Panc1 (cell line): Measurements from ENCODE around the gene MC1R. TPM values are rescaled to one million over a fixed set of nuclear protein-coding genes. Genes with fewer than 3 reads are reported as not detected.

ENCODE experiments used
- ATAC-seq: fragments of 200-7000 bp; cut with Tn5 transposase; 2 replicates; pipeline ENCODE4 v1.9.1; 2020; ENCODE audit warnings: mild to moderate bottlenecking, moderate library complexity
- Bru-seq: library from RNA; stranded (reverse); fragments of 400-500 nt; gene quantifications from one replicate; lab custom pipeline; 2021; lab: Mats Ljungman, UMichigan
- BruChase-seq, 2 experiments: library from RNA; stranded (reverse); fragments of 400-500 nt; gene quantifications; one replicate each; lab custom pipeline; 2021; lab: Mats Ljungman, UMichigan
- BruUV-seq: library from RNA; stranded (reverse); fragments of 400-500 nt; replicated peaks from 2 replicates; lab custom pipeline; 2021; lab: Mats Ljungman, UMichigan
- CTCF ChIA-PET: fragments of 300-600 bp; sonication (Branson Sonifier 250); formaldehyde crosslinking; loops from one replicate; lab custom pipeline; 2022; ENCODE audit warnings: antibody characterized with exemption; lab: Charles Lee
- POLR2A ChIA-PET: fragments of 300-600 bp; sonication (Branson Sonifier 250); formaldehyde crosslinking; loops from one replicate; lab custom pipeline; 2022; ENCODE audit warnings: antibody characterized with exemption; lab: Charles Lee
- DNase-seq: peaks from one replicate; pipeline ENCODE4 v3.0.0-alpha.2; 2010; ENCODE audit warnings: low read depth, low spot score
- H3K27ac ChIP-seq: 2 replicates; pipeline ENCODE4 v1.5.1; 2011; ENCODE audit warnings: mild to moderate bottlenecking, low read length, inconsistent platforms
- H3K27me3 ChIP-seq: fragments of 200-500 bp; sonication (Bioruptor generic); 2 replicates; pipeline ENCODE4 v1.6.0; 2014; ENCODE audit warnings: low read length, inconsistent platforms; ENCODE audit not compliant: control insufficient read depth, insufficient read depth
- H3K36me3 ChIP-seq: fragments of 200-500 bp; sonication (Bioruptor generic); 2 replicates; pipeline ENCODE4 v1.5.1; 2014; ENCODE audit warnings: inconsistent platforms, mild to moderate bottlenecking, low read length, moderate library complexity; ENCODE audit not compliant: control insufficient read depth, insufficient read depth
- H3K4me1 ChIP-seq: 2 replicates; pipeline ENCODE4 v1.5.1; 2011; ENCODE audit warnings: inconsistent platforms, mild to moderate bottlenecking, low read length, moderate library complexity; ENCODE audit not compliant: control insufficient read depth, insufficient read depth
- H3K4me3 ChIP-seq, 2 experiments: 2 replicates each; pipeline ENCODE4 v1.5.1; 2011 to 2012; ENCODE audit warnings: low read depth in 2 of 2, low read length in 2 of 2, mild to moderate bottlenecking in 2 of 2, inconsistent platforms in 1 of 2, moderate library complexity in 1 of 2
- H3K9me3 ChIP-seq: fragments of 200-500 bp; sonication (Bioruptor generic); 2 replicates; pipeline ENCODE4 v1.5.1; 2014; ENCODE audit warnings: low read depth, mild to moderate bottlenecking, inconsistent platforms, low read length, moderate library complexity; ENCODE audit not compliant: control insufficient read depth, insufficient read depth
- CTCF ChIP-seq: fragments of 450-650 bp; IDR thresholded peaks from 2 replicates; pipeline ENCODE4 v1.5.1; 2017; ENCODE audit warnings: mild to moderate bottlenecking
- POLR2AphosphoS5 ChIP-seq: IDR thresholded peaks from 2 replicates; pipeline ENCODE4 v1.6.1; 2012; ENCODE audit warnings: mild to moderate bottlenecking, low read depth, low read length, moderate library complexity
- SIN3A ChIP-seq: IDR thresholded peaks from 2 replicates; pipeline ENCODE4 v1.6.1; 2012; ENCODE audit warnings: low read depth, mild to moderate bottlenecking, low read length, moderate library complexity, borderline replicate concordance; ENCODE audit not compliant: insufficient read depth
- TCF7L2 ChIP-seq: IDR thresholded peaks from 2 replicates; pipeline ENCODE4 v1.6.1; 2011; ENCODE audit warnings: mild to moderate bottlenecking, low read depth, low read length, inconsistent platforms
- in situ Hi-C: cut with HindIII; loops from 2 replicates; pipeline ENCODE4 v1.10.0; 2016; ENCODE audit warnings: low sequenced_read_pairs, low pct_unique_long_range_greater_than_20kb
- intact Hi-C: fragments of 100-400 bp; cut with micrococcal nuclease; formaldehyde crosslinking; loops from one replicate; pipeline ENCODE4 v1.10.0; 2022; ENCODE audit not compliant: unreplicated experiment
- long read RNA-seq: library from polyadenylated mRNA; unstranded; transcript quantifications from one replicate; pipeline ENCODE4 v2.0.0, GENCODE V29; 2021; ENCODE audit not compliant: unreplicated experiment
- polyA plus RNA-seq: library from polyadenylated mRNA; unstranded; fragments of >200 nt; gene quantifications from one replicate; pipeline ENCODE4 v1.2.1, GENCODE V29; 2012; ENCODE audit warnings: missing spikeins; ENCODE audit not compliant: insufficient read length
- total RNA-seq: library from RNA; stranded (reverse); gene quantifications from one replicate; pipeline ENCODE4 v1.2.1, GENCODE V29; 2021; ENCODE audit not compliant: unreplicated experiment
- TF ChIP-seq, protein P1 (sequence below), 2 experiments: IDR thresholded peaks; 2 replicates each; pipeline ENCODE4 v1.6.1; 2011 to 2012; ENCODE audit warnings: low read depth in 2 of 2, control low read depth in 1 of 2, low read length in 1 of 2, mild to moderate bottlenecking in 1 of 2, moderate library complexity in 1 of 2; ENCODE audit not compliant: insufficient read depth in 1 of 2

Gene MC1R
- 8.7 TPM for total RNA-seq
- 12.0 TPM for polyA plus RNA-seq
- Bru-seq, nascent RNA = percentile 45 among the genes with signal in this experiment
- percentile 68 among the genes with signal in this experiment for BruChase-seq, experiment 1, labeled RNA remaining after a 2-hour chase
- percentile 79 among the genes with signal in this experiment for BruChase-seq, experiment 2, labeled RNA remaining after a 6-hour chase
- long read RNA-seq, transcript MC1R-202 (1 exons, 3,099 nt) = major isoform, 11 of 11 reads
- long read RNA-seq, partial matches to known transcripts = 0 of 11 reads
- long read RNA-seq, other reads (novel, unspliced or antisense) = 0 of 11 reads

GRCh38 chr16:89918453-89919347 is at the start of gene MC1R:
MC1R (plus strand) TSS chr16:89918862; CDS start chr16:89919259, 397 bp downstream.
- DNase-seq = no peak
- peak; percentile 46 for ATAC-seq

More at GRCh38 chr16:89918453-89919347, at the start of gene MC1R:
- Histone ChIP-seq H3K36me3 (no peaks in the 10 kb centered on the region; the same call in 1 of the 2 replicates), H3K9me3 (no peaks in the 10 kb centered on the region), H3K4me1 (peaks cover 17% of the 10 kb centered on the region), H3K27ac (peak within 1 kb of the TSS; percentile 89), H3K4me3 (peak within 1 kb of the TSS; percentile 41 to 43), H3K27me3 (no peaks in the 10 kb centered on the region)
- ChIA-PET POLR2A (no interaction called here), CTCF (interaction anchor here (0.6 kb wide), 1 partner anchor 176 kb away, joined by 6 read pairs; no protein-coding TSS in a partner anchor)
- intact Hi-C loops (no loop called here), in situ Hi-C loops (no loop called here)
- BruUV-seq = no TSS peak
- TF ChIP-seq POLR2AphosphoS5 = peak; percentile 54; the same call in 1 of the 2 replicates
- TF ChIP-seq TCF7L2 = no peak
- 0 out of 2 replicates have a peak, but pooled peaks have one; percentile 29 for TF ChIP-seq SIN3A
- TF ChIP-seq, protein P1, sequence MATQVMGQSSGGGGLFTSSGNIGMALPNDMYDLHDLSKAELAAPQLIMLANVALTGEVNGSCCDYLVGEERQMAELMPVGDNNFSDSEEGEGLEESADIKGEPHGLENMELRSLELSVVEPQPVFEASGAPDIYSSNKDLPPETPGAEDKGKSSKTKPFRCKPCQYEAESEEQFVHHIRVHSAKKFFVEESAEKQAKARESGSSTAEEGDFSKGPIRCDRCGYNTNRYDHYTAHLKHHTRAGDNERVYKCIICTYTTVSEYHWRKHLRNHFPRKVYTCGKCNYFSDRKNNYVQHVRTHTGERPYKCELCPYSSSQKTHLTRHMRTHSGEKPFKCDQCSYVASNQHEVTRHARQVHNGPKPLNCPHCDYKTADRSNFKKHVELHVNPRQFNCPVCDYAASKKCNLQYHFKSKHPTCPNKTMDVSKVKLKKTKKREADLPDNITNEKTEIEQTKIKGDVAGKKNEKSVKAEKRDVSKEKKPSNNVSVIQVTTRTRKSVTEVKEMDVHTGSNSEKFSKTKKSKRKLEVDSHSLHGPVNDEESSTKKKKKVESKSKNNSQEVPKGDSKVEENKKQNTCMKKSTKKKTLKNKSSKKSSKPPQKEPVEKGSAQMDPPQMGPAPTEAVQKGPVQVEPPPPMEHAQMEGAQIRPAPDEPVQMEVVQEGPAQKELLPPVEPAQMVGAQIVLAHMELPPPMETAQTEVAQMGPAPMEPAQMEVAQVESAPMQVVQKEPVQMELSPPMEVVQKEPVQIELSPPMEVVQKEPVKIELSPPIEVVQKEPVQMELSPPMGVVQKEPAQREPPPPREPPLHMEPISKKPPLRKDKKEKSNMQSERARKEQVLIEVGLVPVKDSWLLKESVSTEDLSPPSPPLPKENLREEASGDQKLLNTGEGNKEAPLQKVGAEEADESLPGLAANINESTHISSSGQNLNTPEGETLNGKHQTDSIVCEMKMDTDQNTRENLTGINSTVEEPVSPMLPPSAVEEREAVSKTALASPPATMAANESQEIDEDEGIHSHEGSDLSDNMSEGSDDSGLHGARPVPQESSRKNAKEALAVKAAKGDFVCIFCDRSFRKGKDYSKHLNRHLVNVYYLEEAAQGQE (IDR thresholded peaks at IDR 0.05; ENCODE audit: insufficient read depth in 1 of 2, low read depth in 2 of 2, low read length in 1 of 2) = no peak
- peak; percentile 69 for TF ChIP-seq CTCF
